A549 (cell line): ENCODE measurements around the gene PBX1. TPM values are rescaled to one million over a fixed set of nuclear protein-coding genes. Genes with fewer than 3 reads are reported as not detected.

Source experiments
- ATAC-seq, 2 experiments: fragments of 200-7000 bp in 1 of 2; fragments of >200 bp in 1 of 2; cut with Nextera tagmentation in 1 of 2; cut with Tn5 transposase in 1 of 2; 3 replicates each; pipeline versions ENCODE4 v1.8.0 to v1.9.1; 2018 to 2020; ENCODE audit warnings: mild to moderate bottlenecking in 1 of 2, moderate library complexity in 1 of 2
- CTCF ChIA-PET: fragments of 300-600 bp; sonication (Branson Sonifier 250); formaldehyde crosslinking; extraction: SDS; loops from one replicate; lab custom pipeline; 2021; ENCODE audit warnings: antibody characterized with exemption, inconsistent platforms; lab: Yijun Ruan, JAX
- POLR2A ChIA-PET: fragments of 350-600 bp; formaldehyde crosslinking; extraction: SDS; loops from one replicate; lab custom pipeline; 2021; ENCODE audit warnings: antibody characterized with exemption, inconsistent platforms; lab: Yijun Ruan, JAX
- DNase-seq, 2 experiments: peaks; one replicate each; pipeline versions ENCODE4 v3.0.0 to v3.0.0-alpha.2; 2011 to 2016; ENCODE audit warnings: low read depth in 1 of 2, low spot score in 1 of 2
- FAIRE-seq: peaks from 2 replicates; lab custom pipeline; 2011; peaks lifted over from hg19 to GRCh38; lab: Jason Lieb, UNC
- H3K27ac ChIP-seq, 2 experiments: fragments of >200 bp; sonication (Bioruptor Twin); formaldehyde crosslinking; 3 replicates each; pipeline ENCODE4 v1.5.1; 2016 to 2017
- H3K4me1 ChIP-seq: fragments of >200 bp; sonication (Bioruptor Twin); formaldehyde crosslinking; 3 replicates; pipeline ENCODE4 v1.6.1; 2016
- H3K4me2 ChIP-seq: fragments of >200 bp; sonication (Bioruptor Twin); formaldehyde crosslinking; 3 replicates; pipeline ENCODE4 v1.6.1; 2016
- H3K4me3 ChIP-seq: fragments of >200 bp; sonication (Bioruptor Twin); formaldehyde crosslinking; 3 replicates; pipeline ENCODE4 v1.5.1; 2016
- H3K9me3 ChIP-seq: fragments of >200 bp; sonication (Bioruptor Twin); formaldehyde crosslinking; 3 replicates; pipeline ENCODE4 v1.6.1; 2016
- CBX8 ChIP-seq: fragments of 200-600 bp; sonication (generic); IDR thresholded peaks from 2 replicates; pipeline ENCODE4 v1.6.1; 2016
- EHF ChIP-seq: fragments of 250-450 bp; sonication (Bioruptor Pico); IDR thresholded peaks from 2 replicates; pipeline ENCODE4 v1.5.0; 2020; ENCODE audit warnings: mild to moderate bottlenecking
- EHMT2 ChIP-seq: fragments of 200-600 bp; sonication (generic); IDR thresholded peaks from 2 replicates; pipeline ENCODE4 v1.6.1; 2016; ENCODE audit warnings: antibody characterized with exemption, low read depth, mild to moderate bottlenecking, moderate library complexity
- EP300 ChIP-seq, 2 experiments: fragments of >200 bp; sonication (Bioruptor Twin); formaldehyde crosslinking; IDR thresholded peaks; 2 replicates in 1 of 2; 3 replicates in 1 of 2; pipeline ENCODE4 v1.6.1; 2016 to 2017
- ESRRA ChIP-seq: fragments of 150-350 bp; IDR thresholded peaks from 2 replicates; pipeline ENCODE4 v1.6.1; 2014; ENCODE audit warnings: mild to moderate bottlenecking, low read length, borderline replicate concordance
- FOSB ChIP-seq: fragments of 250-450 bp; sonication (Bioruptor Pico); IDR thresholded peaks from 2 replicates; pipeline ENCODE4 v1.5.0; 2020; ENCODE audit warnings: mild to moderate bottlenecking, moderate library complexity
- FOSL2 ChIP-seq, 2 experiments: fragments of 450-650 bp in 1 of 2; fragments of >200 bp in 1 of 2; sonication (Bioruptor Twin) in 1 of 2; formaldehyde crosslinking; IDR thresholded peaks; 2 replicates each; pipeline versions ENCODE4 v1.5.0 to v1.6.1; 2016 to 2020; ENCODE audit warnings: mild to moderate bottlenecking in 1 of 2, moderate library complexity in 1 of 2
- HDAC2 ChIP-seq: fragments of 200-600 bp; sonication (generic); IDR thresholded peaks from 2 replicates; pipeline ENCODE4 v1.6.1; 2016
- HOXB13 ChIP-seq: fragments of 250-450 bp; sonication (Bioruptor Pico); IDR thresholded peaks from 2 replicates; pipeline ENCODE4 v1.5.0; 2020; ENCODE audit warnings: low read depth, mild to moderate bottlenecking, moderate library complexity
- JUN ChIP-seq, 2 experiments: fragments of >200 bp; sonication (Bioruptor Twin); formaldehyde crosslinking; IDR thresholded peaks; 2 replicates in 1 of 2; 3 replicates in 1 of 2; pipeline ENCODE4 v1.6.1; 2016 to 2017
- JUNB ChIP-seq: fragments of >200 bp; sonication (Bioruptor Twin); formaldehyde crosslinking; IDR thresholded peaks from 2 replicates; pipeline ENCODE4 v1.6.1; 2016
- KDM5A ChIP-seq: fragments of 200-600 bp; sonication (generic); IDR thresholded peaks from 2 replicates; pipeline ENCODE4 v1.6.1; 2016; ENCODE audit warnings: antibody characterized with exemption, mild to moderate bottlenecking
- MAFK ChIP-seq: fragments of 450-650 bp; IDR thresholded peaks from 2 replicates; pipeline ENCODE4 v1.6.1; 2014; ENCODE audit not compliant: partially characterized antibody
- MAZ ChIP-seq: fragments of 150-350 bp; IDR thresholded peaks from 2 replicates; pipeline ENCODE4 v1.6.1; 2014; ENCODE audit warnings: antibody characterized with exemption, low read depth, low read length, borderline replicate concordance
- PHF8 ChIP-seq: fragments of 200-600 bp; sonication (generic); IDR thresholded peaks from 2 replicates; pipeline ENCODE4 v1.6.1; 2016; ENCODE audit warnings: low read depth, mild to moderate bottlenecking, antibody characterized with exemption, moderate library complexity, borderline replicate concordance
- POLR2A ChIP-seq: IDR thresholded peaks from 2 replicates; pipeline ENCODE4 v1.6.1; 2012; ENCODE audit warnings: mild to moderate bottlenecking, low read length
- RFX5 ChIP-seq: fragments of 450-650 bp; IDR thresholded peaks from 2 replicates; pipeline ENCODE4 v1.7.1; 2014; ENCODE audit warnings: antibody characterized with exemption, mild to moderate bottlenecking, moderate library complexity
- RNF2 ChIP-seq: fragments of 200-600 bp; sonication (generic); IDR thresholded peaks from 2 replicates; pipeline ENCODE4 v1.6.1; 2016; ENCODE audit warnings: low read depth, mild to moderate bottlenecking, antibody characterized with exemption, moderate library complexity, borderline replicate concordance
- SMC3 ChIP-seq: fragments of >200 bp; sonication (Bioruptor Twin); formaldehyde crosslinking; IDR thresholded peaks from 3 replicates; pipeline ENCODE4 v1.6.1; 2018; ENCODE audit warnings: inconsistent platforms
- TFCP2L1 ChIP-seq: fragments of 250-450 bp; sonication (Bioruptor Pico); IDR thresholded peaks from 2 replicates; pipeline ENCODE4 v1.5.0; 2021; ENCODE audit warnings: mild to moderate bottlenecking
- ZC3H11A ChIP-seq: fragments of 450-650 bp; IDR thresholded peaks from 2 replicates; pipeline ENCODE4 v1.6.1; 2014; ENCODE audit warnings: antibody characterized with exemption, mild to moderate bottlenecking
- ZFP36 ChIP-seq: fragments of 450-650 bp; IDR thresholded peaks from 2 replicates; pipeline ENCODE4 v1.6.1; 2014; ENCODE audit warnings: borderline replicate concordance; ENCODE audit not compliant: partially characterized antibody
- ZSCAN20 ChIP-seq: fragments of 250-450 bp; sonication (Bioruptor Pico); IDR thresholded peaks from 2 replicates; pipeline ENCODE4 v1.8.0; 2022; ENCODE audit warnings: mild to moderate bottlenecking, moderate library complexity
- WGBS: methylation state at CpG from one replicate; pipeline ENCODE4 v1.1.6; 2017; ENCODE audit errors: missing lambda C conversion rate; 5-methylcytosine and 5-hydroxymethylcytosine counted together
- polyA plus RNA-seq, 4 experiments: library from polyadenylated mRNA; depleted of rRNA in 3 of 4; stranded (reverse); fragments of >200 nt; fragmentation: RNase III in 1 of 4; extraction: RNeasy Plus Mini Kit Qiagen cat#74134 plus additional on column Dnase treatment in 1 of 4; gene quantifications; 2 replicates in 3 of 4; 3 replicates in 1 of 4; pipeline ENCODE4 v1.2.3, GENCODE V29; 2011 to 2017
- TF ChIP-seq, protein P1 (sequence below): fragments of >200 bp; sonication (Bioruptor Twin); formaldehyde crosslinking; IDR thresholded peaks from 3 replicates; pipeline ENCODE4 v1.5.1; 2016
- TF ChIP-seq, protein P2 (sequence below): fragments of 150-350 bp; IDR thresholded peaks from 2 replicates; pipeline ENCODE4 v1.6.1; 2014; ENCODE audit warnings: low read depth, mild to moderate bottlenecking, low read length
- TF ChIP-seq, protein P3 (sequence below): fragments of 450-650 bp; IDR thresholded peaks from 2 replicates; pipeline ENCODE4 v1.6.1; 2014; ENCODE audit warnings: antibody characterized with exemption
- TF ChIP-seq, protein P4 (sequence below): fragments of >200 bp; sonication (Bioruptor Twin); formaldehyde crosslinking; IDR thresholded peaks from 2 replicates; pipeline ENCODE4 v1.6.1; 2016
- TF ChIP-seq, protein P5 (sequence below): IDR thresholded peaks from 2 replicates; pipeline ENCODE4 v1.6.1; 2012
- TF ChIP-seq, protein P6 (sequence below): fragments of 250-450 bp; sonication (Bioruptor Pico); IDR thresholded peaks from 2 replicates; pipeline ENCODE4 v1.5.0; 2021; ENCODE audit warnings: mild to moderate bottlenecking, moderate library complexity, borderline replicate concordance

PBX1 gene
- polyA plus RNA-seq, 2 of the 4 experiments (the other 2 are of a cell fraction) = 47.8 to 61.5 TPM

DNA sequence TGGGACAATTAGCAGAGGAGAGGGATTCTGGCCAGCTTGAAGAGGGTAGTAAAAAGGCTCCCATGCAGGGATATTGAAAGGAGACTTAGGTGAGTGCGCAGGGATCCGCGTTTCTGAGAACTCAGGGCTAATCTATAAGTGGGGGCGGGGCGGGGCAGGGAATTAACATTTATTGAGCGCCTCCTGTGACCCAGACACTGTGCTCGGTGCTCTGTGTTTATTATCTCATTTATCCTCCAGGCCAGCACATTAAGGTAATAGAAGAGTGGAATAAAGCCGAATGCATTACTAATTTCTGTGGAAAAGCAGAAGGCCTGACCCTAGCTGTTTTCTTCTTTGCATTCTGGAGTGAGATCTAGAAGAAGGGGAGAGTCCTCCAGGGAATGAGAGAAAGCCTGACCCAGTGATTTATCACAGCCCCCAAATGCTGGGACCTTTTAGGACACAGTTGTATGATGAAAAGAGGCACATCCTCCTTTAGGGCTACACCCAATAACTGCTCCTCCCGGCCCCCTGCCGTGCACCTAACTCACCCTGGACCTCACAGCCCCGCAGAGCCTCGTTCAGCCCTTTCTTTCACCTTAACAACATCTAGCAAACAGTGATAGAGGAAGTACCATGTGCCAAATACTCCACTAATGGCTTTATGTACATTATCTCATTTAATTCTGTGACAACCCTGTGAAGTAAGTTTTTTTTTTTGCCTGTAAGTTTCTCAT, 317.6 kb downstream of the PBX1 start (continued):
- TF ChIP-seq, protein P1, sequence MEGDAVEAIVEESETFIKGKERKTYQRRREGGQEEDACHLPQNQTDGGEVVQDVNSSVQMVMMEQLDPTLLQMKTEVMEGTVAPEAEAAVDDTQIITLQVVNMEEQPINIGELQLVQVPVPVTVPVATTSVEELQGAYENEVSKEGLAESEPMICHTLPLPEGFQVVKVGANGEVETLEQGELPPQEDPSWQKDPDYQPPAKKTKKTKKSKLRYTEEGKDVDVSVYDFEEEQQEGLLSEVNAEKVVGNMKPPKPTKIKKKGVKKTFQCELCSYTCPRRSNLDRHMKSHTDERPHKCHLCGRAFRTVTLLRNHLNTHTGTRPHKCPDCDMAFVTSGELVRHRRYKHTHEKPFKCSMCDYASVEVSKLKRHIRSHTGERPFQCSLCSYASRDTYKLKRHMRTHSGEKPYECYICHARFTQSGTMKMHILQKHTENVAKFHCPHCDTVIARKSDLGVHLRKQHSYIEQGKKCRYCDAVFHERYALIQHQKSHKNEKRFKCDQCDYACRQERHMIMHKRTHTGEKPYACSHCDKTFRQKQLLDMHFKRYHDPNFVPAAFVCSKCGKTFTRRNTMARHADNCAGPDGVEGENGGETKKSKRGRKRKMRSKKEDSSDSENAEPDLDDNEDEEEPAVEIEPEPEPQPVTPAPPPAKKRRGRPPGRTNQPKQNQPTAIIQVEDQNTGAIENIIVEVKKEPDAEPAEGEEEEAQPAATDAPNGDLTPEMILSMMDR = no peak
- TF ChIP-seq ESRRA = no peak
- TF ChIP-seq POLR2A = no peak
- no peak for TF ChIP-seq FOSB

DNA sequence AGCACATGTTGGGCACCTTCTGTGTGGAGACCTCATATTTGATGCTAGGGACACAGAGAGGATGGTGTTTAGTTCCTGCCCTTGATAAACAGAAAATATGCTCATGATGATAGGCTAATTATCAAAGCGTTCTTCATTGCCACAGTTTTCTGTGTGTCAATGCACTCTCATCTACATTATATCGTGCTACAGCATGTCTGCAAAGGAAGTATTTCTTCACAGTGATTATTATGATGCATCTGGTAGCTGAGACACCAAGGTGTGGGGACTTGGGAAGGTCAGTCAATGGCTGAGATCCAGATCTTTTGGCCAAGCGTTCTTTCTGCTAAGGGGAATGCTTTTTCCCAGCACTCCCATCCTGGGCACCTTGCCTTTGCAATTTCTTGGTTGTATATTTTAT, 321.2 kb downstream of the PBX1 start:
- ATAC-seq (no peak), FAIRE-seq (no peak), DNase-seq (no peak)
- Histone ChIP-seq H3K9me3 (no peaks in the 10 kb centered on the region), H3K4me2 (no peak overlapping the region), H3K4me1 (no peaks in the 10 kb centered on the region), H3K27ac (no peak overlapping the region), H3K4me3 (no peak overlapping the region)
- 37% methylated on average over 3 of the region's 3 CpGs for WGBS
- no peak for TF ChIP-seq JUNB
- TF ChIP-seq CBX8 = no peak
- no peak for TF ChIP-seq MAZ
- TF ChIP-seq HDAC2 = no peak
- no peak for TF ChIP-seq RFX5
- no peak for TF ChIP-seq KDM5A
- no peak for TF ChIP-seq HOXB13 (CRISPR knock-in tag)
- TF ChIP-seq FOSL2 (IDR thresholded peaks at IDR 0.05) = no peak
- TF ChIP-seq FOSL2 (CRISPR knock-in tag; IDR thresholded peaks at IDR 0.05) = no peak
- TF ChIP-seq ZSCAN20 = no peak
- no peak for TF ChIP-seq ZFP36
- no peak for TF ChIP-seq SMC3
- TF ChIP-seq, protein P2, sequence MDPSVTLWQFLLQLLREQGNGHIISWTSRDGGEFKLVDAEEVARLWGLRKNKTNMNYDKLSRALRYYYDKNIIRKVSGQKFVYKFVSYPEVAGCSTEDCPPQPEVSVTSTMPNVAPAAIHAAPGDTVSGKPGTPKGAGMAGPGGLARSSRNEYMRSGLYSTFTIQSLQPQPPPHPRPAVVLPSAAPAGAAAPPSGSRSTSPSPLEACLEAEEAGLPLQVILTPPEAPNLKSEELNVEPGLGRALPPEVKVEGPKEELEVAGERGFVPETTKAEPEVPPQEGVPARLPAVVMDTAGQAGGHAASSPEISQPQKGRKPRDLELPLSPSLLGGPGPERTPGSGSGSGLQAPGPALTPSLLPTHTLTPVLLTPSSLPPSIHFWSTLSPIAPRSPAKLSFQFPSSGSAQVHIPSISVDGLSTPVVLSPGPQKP = no peak
- no peak for TF ChIP-seq JUN (IDR thresholded peaks at IDR 0.05)
- TF ChIP-seq, protein P3, sequence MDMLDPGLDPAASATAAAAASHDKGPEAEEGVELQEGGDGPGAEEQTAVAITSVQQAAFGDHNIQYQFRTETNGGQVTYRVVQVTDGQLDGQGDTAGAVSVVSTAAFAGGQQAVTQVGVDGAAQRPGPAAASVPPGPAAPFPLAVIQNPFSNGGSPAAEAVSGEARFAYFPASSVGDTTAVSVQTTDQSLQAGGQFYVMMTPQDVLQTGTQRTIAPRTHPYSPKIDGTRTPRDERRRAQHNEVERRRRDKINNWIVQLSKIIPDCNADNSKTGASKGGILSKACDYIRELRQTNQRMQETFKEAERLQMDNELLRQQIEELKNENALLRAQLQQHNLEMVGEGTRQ = no peak
- TF ChIP-seq ESRRA = no peak
- ChIA-PET CTCF (interaction anchor here (1.0 kb wide), 1 partner anchor 14 kb away, joined by 3 read pairs; no protein-coding TSS in a partner anchor), POLR2A (no interaction called here)

DNA sequence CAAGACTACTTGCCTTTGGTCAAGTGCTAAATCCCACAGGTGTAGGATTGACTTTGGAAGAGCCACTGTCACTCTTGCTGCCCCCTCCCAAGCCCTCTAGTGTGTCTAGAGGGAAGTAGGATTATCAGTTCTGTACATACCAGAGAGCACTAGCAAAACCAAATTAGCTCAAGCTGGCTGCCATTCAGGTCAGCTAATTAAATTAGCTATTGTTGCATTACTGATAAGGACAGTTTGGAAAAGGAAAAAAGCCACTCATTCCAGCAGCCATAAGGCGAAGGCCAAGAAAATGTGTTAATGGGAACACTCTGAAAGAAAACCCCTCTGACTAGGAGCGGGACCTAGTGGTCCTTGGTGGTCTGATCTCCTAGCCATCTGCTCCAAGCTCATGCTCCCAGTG, 321.7 kb downstream of the PBX1 start:
- no peak for ATAC-seq
- ChIA-PET CTCF (interaction anchor here (1.0 kb wide), 1 partner anchor 15 kb away, joined by 3 read pairs; no protein-coding TSS in a partner anchor), POLR2A (no interaction called here)
- Histone ChIP-seq H3K4me3 (no peak overlapping the region), H3K9me3 (no peaks in the 10 kb centered on the region), H3K4me1 (no peaks in the 10 kb centered on the region), H3K27ac (no peak overlapping the region), H3K4me2 (no peak overlapping the region)
- DNase-seq = no peak
- 42% methylated on average over 2 of the region's 2 CpGs for WGBS
- FAIRE-seq = no peak
- TF ChIP-seq MAFK (no peak), RFX5 (no peak), JUN (IDR thresholded peaks at IDR 0.05) (no peak), TFCP2L1 (CRISPR knock-in tag) (no peak), EHF (CRISPR knock-in tag) (no peak), EP300 (IDR thresholded peaks at IDR 0.05) (no peak), ZSCAN20 (no peak), EHMT2 (no peak), RNF2 (no peak), SMC3 (no peak), PHF8 (no peak), ZC3H11A (no peak)
- TF ChIP-seq, protein P4, sequence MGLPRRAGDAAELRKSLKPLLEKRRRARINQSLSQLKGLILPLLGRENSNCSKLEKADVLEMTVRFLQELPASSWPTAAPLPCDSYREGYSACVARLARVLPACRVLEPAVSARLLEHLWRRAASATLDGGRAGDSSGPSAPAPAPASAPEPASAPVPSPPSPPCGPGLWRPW = no peak
- TF ChIP-seq, protein P5, sequence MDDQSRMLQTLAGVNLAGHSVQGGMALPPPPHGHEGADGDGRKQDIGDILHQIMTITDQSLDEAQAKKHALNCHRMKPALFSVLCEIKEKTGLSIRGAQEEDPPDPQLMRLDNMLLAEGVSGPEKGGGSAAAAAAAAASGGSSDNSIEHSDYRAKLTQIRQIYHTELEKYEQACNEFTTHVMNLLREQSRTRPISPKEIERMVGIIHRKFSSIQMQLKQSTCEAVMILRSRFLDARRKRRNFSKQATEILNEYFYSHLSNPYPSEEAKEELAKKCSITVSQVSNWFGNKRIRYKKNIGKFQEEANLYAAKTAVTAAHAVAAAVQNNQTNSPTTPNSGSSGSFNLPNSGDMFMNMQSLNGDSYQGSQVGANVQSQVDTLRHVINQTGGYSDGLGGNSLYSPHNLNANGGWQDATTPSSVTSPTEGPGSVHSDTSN = no peak
- TF ChIP-seq, protein P6, sequence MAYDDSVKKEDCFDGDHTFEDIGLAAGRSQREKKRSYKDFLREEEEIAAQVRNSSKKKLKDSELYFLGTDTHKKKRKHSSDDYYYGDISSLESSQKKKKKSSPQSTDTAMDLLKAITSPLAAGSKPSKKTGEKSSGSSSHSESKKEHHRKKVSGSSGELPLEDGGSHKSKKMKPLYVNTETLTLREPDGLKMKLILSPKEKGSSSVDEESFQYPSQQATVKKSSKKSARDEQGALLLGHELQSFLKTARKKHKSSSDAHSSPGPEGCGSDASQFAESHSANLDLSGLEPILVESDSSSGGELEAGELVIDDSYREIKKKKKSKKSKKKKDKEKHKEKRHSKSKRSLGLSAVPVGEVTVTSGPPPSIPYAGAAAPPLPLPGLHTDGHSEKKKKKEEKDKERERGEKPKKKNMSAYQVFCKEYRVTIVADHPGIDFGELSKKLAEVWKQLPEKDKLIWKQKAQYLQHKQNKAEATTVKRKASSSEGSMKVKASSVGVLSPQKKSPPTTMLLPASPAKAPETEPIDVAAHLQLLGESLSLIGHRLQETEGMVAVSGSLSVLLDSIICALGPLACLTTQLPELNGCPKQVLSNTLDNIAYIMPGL (CRISPR knock-in tag) = no peak
